HepG2 (cell line): ENCODE measurements around the gene GPATCH3. TPM values are rescaled to one million over a fixed set of nuclear protein-coding genes. Genes with fewer than 3 reads are reported as not detected.
"Not testable (repeated sequence)": the region's sequence is repeated elsewhere in the genome, so short reads cannot be mapped to it uniquely, and the experiment has no call there.

Experiments used
- ATAC-seq: fragments of 200-7000 bp; cut with Tn5 transposase; 3 replicates; pipeline ENCODE4 v1.9.1; 2020; ENCODE audit warnings: mild to moderate bottlenecking, moderate library complexity
- BruUV-seq: library from RNA; stranded (reverse); fragments of 400-500 nt; replicated peaks from 2 replicates; lab custom pipeline; 2021; lab: Mats Ljungman, UMichigan
- CTCF ChIA-PET: fragments of 300-600 bp; formaldehyde crosslinking; extraction: SDS; loops from one replicate; lab custom pipeline; 2021; ENCODE audit warnings: low total read pairs, inconsistent platforms, low intra/inter-chr PET ratio; lab: Yijun Ruan, JAX
- POLR2A ChIA-PET: fragments of 350-600 bp; sonication (Branson Sonifier 250); formaldehyde crosslinking; loops from one replicate; lab custom pipeline; 2020; ENCODE audit warnings: antibody characterized with exemption, inconsistent platforms; lab: Yijun Ruan, JAX
- DNase-seq: peaks from one replicate; pipeline ENCODE4 v3.0.0-alpha.2; 2015; ENCODE audit warnings: low spot score
- FAIRE-seq: peaks from 3 replicates; lab custom pipeline; 2011; peaks lifted over from hg19 to GRCh38; lab: Jason Lieb, UNC
- H2AFZ ChIP-seq: one replicate; pipeline ENCODE4 v1.6.1; 2011; ENCODE audit warnings: low read length, inconsistent platforms
- H3K27ac ChIP-seq: fragments of 300-600 bp; 3 replicates; pipeline ENCODE4 v1.8.0; 2011; ENCODE audit warnings: mixed run types, mild to moderate bottlenecking, mixed read lengths, low read length, inconsistent platforms; ENCODE audit not compliant: insufficient read depth; ENCODE audit errors: extremely low read length
- H3K27me3 ChIP-seq, 2 experiments: fragments of 200-600 bp in 1 of 2; 2 replicates in 1 of 2; 3 replicates in 1 of 2; pipeline versions ENCODE4 v1.6.0 to v1.8.0; 2011; ENCODE audit warnings: low read length in 2 of 2, mild to moderate bottlenecking in 2 of 2, moderate library complexity in 2 of 2, inconsistent platforms in 1 of 2; ENCODE audit not compliant: insufficient read depth in 2 of 2, control insufficient read depth in 1 of 2
- H3K36me3 ChIP-seq, 2 experiments: fragments of 200-600 bp in 1 of 2; replicated peaks in 1 of 2; 2 replicates in 1 of 2; 3 replicates in 1 of 2; pipeline versions ENCODE4 v1.5.1 to v1.8.0; 2011; ENCODE audit warnings: low read length in 2 of 2, inconsistent platforms in 1 of 2; ENCODE audit not compliant: insufficient read depth in 2 of 2, control insufficient read depth in 1 of 2
- H3K4me1 ChIP-seq: 2 replicates; pipeline ENCODE4 v1.5.1; 2012; ENCODE audit warnings: low read length, inconsistent platforms; ENCODE audit not compliant: insufficient read depth
- H3K4me2 ChIP-seq: 2 replicates; pipeline ENCODE4 v1.6.0; 2011; ENCODE audit warnings: low read depth, low read length, inconsistent platforms
- H3K4me3 ChIP-seq, 3 experiments: fragments of 200-600 bp in 1 of 3; sonication (generic), shearing (Covaris generic) in 1 of 3; replicated peaks in 1 of 3; 2 replicates each; pipeline ENCODE4 v1.5.1; 2011 to 2016; ENCODE audit warnings: low read length in 3 of 3, inconsistent platforms in 2 of 3, low read depth in 2 of 3, mild to moderate bottlenecking in 2 of 3, control low read depth in 1 of 3, mixed read lengths in 1 of 3; ENCODE audit not compliant: insufficient read depth in 1 of 3
- H3K79me2 ChIP-seq: one replicate; pipeline ENCODE4 v1.6.1; 2011; ENCODE audit warnings: low read length, inconsistent platforms; ENCODE audit not compliant: insufficient read depth
- H3K9ac ChIP-seq: 2 replicates; pipeline ENCODE4 v1.6.0; 2011; ENCODE audit warnings: mild to moderate bottlenecking, low read depth, low read length, inconsistent platforms; ENCODE audit not compliant: insufficient read depth
- H3K9me3 ChIP-seq: 2 replicates; pipeline ENCODE4 v1.5.1; 2012; ENCODE audit warnings: mild to moderate bottlenecking, low read length
- H4K20me1 ChIP-seq: 2 replicates; pipeline ENCODE4 v1.6.0; 2011; ENCODE audit warnings: inconsistent platforms, mild to moderate bottlenecking, low read length, moderate library complexity; ENCODE audit not compliant: insufficient read depth
- ATF7-NPFF ChIP-seq: sonication (generic); formaldehyde crosslinking; IDR thresholded peaks from 2 replicates; pipeline ENCODE4 v1.8.1; 2023; ENCODE audit warnings: mild to moderate bottlenecking, low read depth, missing genetic modification reagents, moderate library complexity
- GFI1 ChIP-seq: sonication (generic); formaldehyde crosslinking; IDR thresholded peaks from 2 replicates; pipeline ENCODE4 v1.5.0; 2020; ENCODE audit warnings: missing genetic modification reagents, mild to moderate bottlenecking, borderline replicate concordance
- HNRNPLL ChIP-seq: fragments of 200-400 bp; formaldehyde crosslinking; IDR thresholded peaks from 2 replicates; pipeline ENCODE4 v1.6.1; 2017; ENCODE audit warnings: mild to moderate bottlenecking, low read depth, low read length; ENCODE audit not compliant: poor library complexity, severe bottlenecking
- POLR2G ChIP-seq: fragments of 200-400 bp; formaldehyde crosslinking; IDR thresholded peaks from 2 replicates; pipeline ENCODE4 v1.6.1; 2018; ENCODE audit warnings: mild to moderate bottlenecking, low read depth, low read length, moderate library complexity
- RBM22 ChIP-seq: fragments of 200-400 bp; formaldehyde crosslinking; optimal IDR thresholded peaks from 2 replicates; pipeline ENCODE3; 2017; ENCODE audit warnings: mild to moderate bottlenecking, low read length, moderate library complexity
- SMC3 ChIP-seq: IDR thresholded peaks from 2 replicates; pipeline ENCODE4 v1.6.1; 2011; ENCODE audit warnings: low read length, improper control_type of control experiment
- TARDBP ChIP-seq: sonication (generic); formaldehyde crosslinking; IDR thresholded peaks from 2 replicates; pipeline ENCODE4 v1.8.0; 2022; ENCODE audit warnings: mild to moderate bottlenecking, missing genetic modification reagents
- ZBTB38 ChIP-seq: sonication (generic); formaldehyde crosslinking; IDR thresholded peaks from 2 replicates; pipeline ENCODE4 v1.5.1; 2020; ENCODE audit warnings: mild to moderate bottlenecking, missing genetic modification reagents
- ZBTB7A ChIP-seq: sonication (generic); formaldehyde crosslinking; IDR thresholded peaks from 2 replicates; pipeline ENCODE4 v1.8.0; 2022; ENCODE audit warnings: mild to moderate bottlenecking, missing genetic modification reagents
- ZMYM4 ChIP-seq: sonication (generic); formaldehyde crosslinking; IDR thresholded peaks from 2 replicates; pipeline ENCODE4 v1.8.1; 2023; ENCODE audit warnings: mild to moderate bottlenecking, missing genetic modification reagents
- ZNF367 ChIP-seq: sonication (generic); formaldehyde crosslinking; IDR thresholded peaks from 2 replicates; pipeline ENCODE4 v1.4.0; 2020; ENCODE audit warnings: missing genetic modification reagents, borderline replicate concordance
- ZNF687 ChIP-seq: sonication (generic); formaldehyde crosslinking; IDR thresholded peaks from 2 replicates; pipeline ENCODE4 v1.5.1; 2020; ENCODE audit warnings: mild to moderate bottlenecking, missing genetic modification reagents, moderate library complexity
- ZSCAN30 ChIP-seq: sonication (generic); formaldehyde crosslinking; IDR thresholded peaks from 2 replicates; pipeline ENCODE4 v1.5.0; 2020; ENCODE audit warnings: mild to moderate bottlenecking, missing genetic modification reagents
- WGBS: methylation state at CpG from one replicate; pipeline ENCODE4 v1.1.6; 2017; ENCODE audit warnings: low lambda C conversion rate; 5-methylcytosine and 5-hydroxymethylcytosine counted together
- in situ Hi-C: cut with HindIII; loops from 2 replicates; pipeline ENCODE4 v1.10.0; 2017; ENCODE audit warnings: low pct_unique_long_range_greater_than_20kb; ENCODE audit not compliant: extremely low pct_ligation_motif_present
- intact Hi-C: fragments of 100-400 bp; cut with micrococcal nuclease; formaldehyde crosslinking; loops from one replicate; pipeline ENCODE4 v1.10.0; 2022; ENCODE audit not compliant: unreplicated experiment
- polyA plus RNA-seq, 8 experiments: library from polyadenylated mRNA; depleted of rRNA in 3 of 8; stranded (reverse) in 7 of 8; unstranded in 1 of 8; fragments of >200 nt; fragmentation: Illumina TruSeq in 4 of 8; extraction: Trizol in 4 of 8; gene quantifications; 2 replicates each; pipeline versions ENCODE4 v1.2.1 to v1.2.3, GENCODE V29; 2011 to 2016; ENCODE audit warnings: low read depth in 4 of 8, missing spikeins in 1 of 8, mixed read lengths in 1 of 8; ENCODE audit not compliant: insufficient read depth in 1 of 8
- total RNA-seq, 5 experiments: library from RNA; depleted of rRNA; stranded (reverse); fragments of >200 nt; fragmentation: Illumina TruSeq; extraction: Trizol; gene quantifications; 2 replicates each; pipeline ENCODE4 v1.2.3, GENCODE V29; 2016; ENCODE audit warnings: low read depth in 1 of 5
- TF ChIP-seq, protein P1 (sequence below): sonication (generic); formaldehyde crosslinking; IDR thresholded peaks from 2 replicates; pipeline ENCODE4 v1.4.0; 2020; ENCODE audit warnings: missing genetic modification reagents

The GPATCH3 gene
- total and polyA plus RNA-seq, 2 of the 13 experiments (the other 11 are each of a cell fraction or from before 2014, with no cell fraction given), result 8.3 to 11.0 TPM

- no peak for TF ChIP-seq SMC3
- no peak for TF ChIP-seq TARDBP (CRISPR knock-in tag)
- TF ChIP-seq ATF7-NPFF, result no peak
- TF ChIP-seq HNRNPLL, result no peak
- no peak for TF ChIP-seq ZNF367 (CRISPR knock-in tag)
- TF ChIP-seq POLR2G, result 0 out of 2 replicates have a peak, but pooled peaks have one; percentile 12
- TF ChIP-seq RBM22, result peak; percentile 40
Observed at GRCh38 chr1:26949266-26949925, 49.1 kb upstream of the GPATCH3 start (continued).

GRCh38 chr1:26948725-26949057 is 48.4 kb upstream of the GPATCH3 start:
- in situ Hi-C loops, FAIRE-seq, intact Hi-C loops, CTCF ChIA-PET, ATAC-seq, H3K4me3 ChIP-seq, BruUV-seq, H3K27me3 ChIP-seq, DNase-seq, H3K9me3 ChIP-seq, H2AFZ ChIP-seq, H4K20me1 ChIP-seq, H3K79me2 ChIP-seq: not testable (repeated sequence)
- peak overlapping the region; percentile 36; the same call in 1 of the 2 replicates for H3K9ac ChIP-seq
- peak; percentile 63; the same call in 1 of the 2 replicates for TF ChIP-seq ZBTB38
- TF ChIP-seq ZMYM4 (CRISPR knock-in tag), result peak; percentile 42; the same call in 1 of the 2 replicates
- TF ChIP-seq ZBTB7A (CRISPR knock-in tag), result 0 out of 2 replicates have a peak, but pooled peaks have one; percentile 11
- peak; percentile 10; the same call in 1 of the 2 replicates for TF ChIP-seq GFI1 (CRISPR knock-in tag)
- 0 out of 2 replicates have a peak, but pooled peaks have one; percentile 42 for TF ChIP-seq ZSCAN30 (CRISPR knock-in tag)
- TF ChIP-seq, protein P1, sequence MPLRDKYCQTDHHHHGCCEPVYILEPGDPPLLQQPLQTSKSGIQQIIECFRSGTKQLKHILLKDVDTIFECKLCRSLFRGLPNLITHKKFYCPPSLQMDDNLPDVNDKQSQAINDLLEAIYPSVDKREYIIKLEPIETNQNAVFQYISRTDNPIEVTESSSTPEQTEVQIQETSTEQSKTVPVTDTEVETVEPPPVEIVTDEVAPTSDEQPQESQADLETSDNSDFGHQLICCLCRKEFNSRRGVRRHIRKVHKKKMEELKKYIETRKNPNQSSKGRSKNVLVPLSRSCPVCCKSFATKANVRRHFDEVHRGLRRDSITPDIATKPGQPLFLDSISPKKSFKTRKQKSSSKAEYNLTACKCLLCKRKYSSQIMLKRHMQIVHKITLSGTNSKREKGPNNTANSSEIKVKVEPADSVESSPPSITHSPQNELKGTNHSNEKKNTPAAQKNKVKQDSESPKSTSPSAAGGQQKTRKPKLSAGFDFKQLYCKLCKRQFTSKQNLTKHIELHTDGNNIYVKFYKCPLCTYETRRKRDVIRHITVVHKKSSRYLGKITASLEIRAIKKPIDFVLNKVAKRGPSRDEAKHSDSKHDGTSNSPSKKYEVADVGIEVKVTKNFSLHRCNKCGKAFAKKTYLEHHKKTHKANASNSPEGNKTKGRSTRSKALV, result 0 out of 2 replicates have a peak, but pooled peaks have one; percentile 18
- peak; percentile 53; the same call in 1 of the 2 replicates for TF ChIP-seq ZNF687 (CRISPR knock-in tag)
- POLR2A ChIA-PET, result interaction anchor here (2.3 to 12.9 kb wide), 4 partner anchors 37 to 59 kb away, joined by 9 to 371 read pairs (median 19); partner anchors contain the start of genes GPN2, NR0B2 and TRNP1
- H3K4me1 ChIP-seq, result peaks cover 75% of the 10 kb centered on the region
- H3K36me3 ChIP-seq, result peaks cover 11 to 15% of the 10 kb centered on the region in 2 experiments; a peak in 4 of 5 replicates
- H3K27ac ChIP-seq, result peak overlapping the region; percentile 63
- 89% methylated on average over 16 of the region's 16 CpGs for WGBS
- peak overlapping the region; percentile 43; the same call in 1 of the 2 replicates for H3K4me2 ChIP-seq
